ENCODE data around the gene ARSK.
A peak's percentile ranks its signal among the peaks of the same experiment; 100 is the strongest.

The ARSK gene

DNA sequence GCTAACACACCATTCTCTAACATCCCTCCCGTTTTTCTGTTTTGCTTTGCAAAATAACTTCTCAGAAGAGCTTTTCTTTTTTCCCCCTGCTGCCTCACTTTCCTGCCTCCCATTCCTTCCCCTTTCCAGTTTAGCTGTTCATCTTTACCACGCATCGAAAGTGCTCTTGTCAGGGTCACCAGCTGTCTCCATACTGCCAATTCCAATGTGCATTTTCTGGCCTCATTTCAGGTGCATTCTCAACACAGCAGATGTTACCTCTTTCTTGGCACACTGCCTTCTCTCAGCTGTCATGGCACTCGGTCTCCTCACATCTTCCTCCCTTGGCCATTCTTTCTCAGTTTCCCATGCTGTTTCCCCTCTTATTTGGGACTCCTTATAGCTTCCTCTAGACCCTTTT, 9.5 kb downstream of the ARSK start:
- DNase-seq: no peak

- no peak for DNase-seq
Observed at GRCh38 chr5:95565280-95565920, 10.5 kb downstream of the ARSK start.

- DNase-seq: no peak
Observed at GRCh38 chr5:95572016-95572415, 17.1 kb downstream of the ARSK start.

DNA sequence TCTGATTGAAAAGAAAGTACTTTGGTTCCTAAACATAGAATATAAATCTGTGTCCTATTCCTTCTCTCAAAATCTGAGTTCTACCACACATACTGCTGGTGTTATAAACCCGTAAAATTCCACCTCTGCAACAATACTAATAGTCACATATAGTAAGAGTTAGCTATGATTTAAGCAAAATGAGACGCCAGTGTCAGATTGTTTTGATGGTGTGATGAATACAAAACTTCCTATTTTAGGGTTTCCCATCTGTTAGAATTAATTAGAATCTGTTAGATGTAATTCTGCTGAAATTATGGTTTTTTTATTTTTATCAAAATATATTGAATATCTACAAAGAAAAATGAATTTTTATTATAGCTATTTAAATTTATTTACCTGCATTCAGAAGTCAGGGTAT, 26.7 kb downstream of the ARSK start:
- no peak for DNase-seq

DNA sequence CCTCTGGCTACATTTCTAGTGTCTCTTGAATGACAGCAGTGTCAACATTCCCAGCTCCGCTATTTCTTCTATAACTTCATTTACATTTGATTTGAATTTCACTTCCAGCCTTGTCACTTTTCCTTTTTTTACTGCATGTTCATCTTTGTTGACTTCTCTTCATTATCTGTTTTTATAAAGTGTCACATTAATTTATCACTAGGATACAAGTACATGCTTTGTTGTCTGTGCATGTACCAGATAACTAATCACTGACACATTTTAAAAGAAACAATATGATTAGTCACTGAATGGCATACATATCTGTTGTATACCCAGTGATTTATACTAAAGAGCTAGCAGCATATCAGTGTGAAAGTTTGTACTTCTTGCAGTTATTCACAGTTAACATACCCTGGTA, 29.1 kb downstream of the ARSK start:
- no peak for DNase-seq

- no peak for DNase-seq
Observed at GRCh38 chr5:95590880-95591279, 36.0 kb downstream of the ARSK start.

GRCh38 chr5:95591490-95591901, 36.6 kb downstream of the ARSK start:
- DNase-seq: no peak

DNA sequence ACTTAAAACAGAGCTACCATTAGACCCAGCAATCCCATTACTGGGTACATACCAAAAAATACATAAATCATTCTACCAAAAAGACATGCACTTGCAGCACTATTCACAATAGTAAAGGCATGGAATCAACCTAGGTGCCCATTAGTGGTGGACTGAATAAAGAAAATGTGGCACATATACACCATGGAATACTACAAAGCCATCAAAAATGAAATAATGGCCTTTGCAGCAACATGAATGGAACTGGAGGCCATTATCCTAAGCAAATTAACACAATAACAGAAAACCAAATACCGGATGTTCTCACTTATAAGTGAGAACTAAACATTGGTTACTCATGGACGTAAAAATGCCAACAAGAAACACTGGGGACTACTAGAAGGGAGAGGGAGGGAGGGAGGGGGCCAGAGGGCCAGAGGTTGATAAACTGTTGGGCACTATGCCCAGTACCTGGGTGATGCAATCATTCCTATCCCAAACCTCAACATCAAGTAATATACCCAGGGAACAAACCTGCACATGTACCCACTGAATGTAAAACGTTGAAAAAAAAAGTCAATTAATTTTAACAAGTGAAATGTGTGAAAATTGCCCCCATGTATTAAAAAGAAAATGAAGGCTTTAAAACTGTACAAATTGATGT, 40.5 kb downstream of the ARSK start:
- DNase-seq: no peak

- no peak for DNase-seq
Observed at GRCh38 chr5:95599252-95599651, 44.4 kb downstream of the ARSK start.

DNA sequence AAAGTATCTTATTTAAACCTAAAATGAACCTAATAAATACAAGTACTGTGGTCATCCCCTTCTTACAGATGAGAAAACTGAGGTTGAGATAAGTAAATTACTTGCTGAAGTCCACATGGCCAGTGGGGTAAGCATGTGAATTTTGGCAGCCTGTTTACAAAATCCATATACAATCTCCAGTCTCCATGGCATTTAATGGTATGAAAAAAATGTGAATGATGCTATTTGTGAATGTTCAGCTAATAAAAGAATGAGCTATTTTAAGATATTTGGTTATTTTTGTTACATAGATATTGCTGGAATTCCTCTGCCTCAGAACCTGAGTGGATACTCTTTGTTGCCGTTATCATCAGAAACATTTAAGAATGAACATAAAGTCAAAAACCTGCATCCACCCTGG, 45.7 kb downstream of the ARSK start:
- no peak for DNase-seq

DNA sequence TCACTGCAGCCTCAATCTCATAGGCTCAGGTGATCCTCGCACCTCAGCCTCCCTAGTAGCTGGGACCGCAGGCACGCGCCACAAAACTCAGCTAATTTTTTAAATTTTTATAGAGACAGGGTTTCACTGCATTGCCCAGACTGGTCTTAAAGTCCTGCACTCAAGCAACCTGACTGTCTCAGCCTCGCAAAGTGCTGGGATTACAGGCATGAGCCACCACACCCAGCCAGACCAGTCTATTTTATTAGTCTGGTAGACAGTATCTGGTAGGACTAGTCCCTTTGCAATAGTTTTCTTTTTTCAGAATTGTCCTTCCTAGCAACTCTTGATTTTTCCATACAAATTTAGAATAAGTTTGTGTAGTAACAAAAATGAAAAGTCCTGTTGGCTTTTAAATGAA, 50.9 kb downstream of the ARSK start:
- no peak for DNase-seq

DNA sequence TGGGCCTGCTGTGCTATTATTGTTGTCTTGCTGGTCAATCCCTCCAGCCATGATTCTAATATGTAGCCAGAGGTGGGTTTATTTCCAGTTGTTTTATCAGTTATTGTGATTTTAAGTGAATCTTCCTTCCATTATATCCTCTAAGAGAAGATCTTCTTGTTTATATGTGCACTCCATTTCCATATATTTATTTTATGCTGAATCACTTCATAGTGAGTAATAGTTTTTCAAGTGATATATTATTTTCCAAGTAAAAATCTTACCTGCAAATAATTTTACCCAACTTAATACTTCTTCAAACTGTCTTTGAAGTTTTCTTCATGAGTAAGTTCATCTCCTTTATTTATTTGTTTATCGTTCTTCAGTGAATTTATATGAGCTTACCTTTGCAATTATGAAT, 51.5 kb downstream of the ARSK start:
- no peak for DNase-seq

- DNase-seq: no peak
Observed at GRCh38 chr5:95609711-95610110, 54.8 kb downstream of the ARSK start.

DNA sequence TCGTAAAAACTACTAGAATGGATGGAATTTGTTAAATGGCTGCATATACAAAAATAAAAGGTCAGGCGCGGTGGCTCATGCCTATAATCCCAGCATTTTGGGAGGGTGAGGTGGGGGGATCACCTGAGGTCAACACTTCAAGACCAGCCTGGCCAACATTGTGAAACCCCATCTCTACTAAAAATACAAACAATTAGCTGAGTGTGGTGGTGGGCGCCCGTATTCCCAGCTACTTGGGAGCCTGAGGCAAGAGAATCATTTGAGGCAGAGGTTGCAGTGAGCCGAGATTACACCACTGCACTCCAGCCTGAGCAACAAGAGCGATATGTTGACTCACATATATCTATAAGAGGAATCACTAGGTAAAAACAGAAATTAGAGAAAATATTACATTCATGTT, 55.6 kb downstream of the ARSK start:
- no peak for DNase-seq

DNA sequence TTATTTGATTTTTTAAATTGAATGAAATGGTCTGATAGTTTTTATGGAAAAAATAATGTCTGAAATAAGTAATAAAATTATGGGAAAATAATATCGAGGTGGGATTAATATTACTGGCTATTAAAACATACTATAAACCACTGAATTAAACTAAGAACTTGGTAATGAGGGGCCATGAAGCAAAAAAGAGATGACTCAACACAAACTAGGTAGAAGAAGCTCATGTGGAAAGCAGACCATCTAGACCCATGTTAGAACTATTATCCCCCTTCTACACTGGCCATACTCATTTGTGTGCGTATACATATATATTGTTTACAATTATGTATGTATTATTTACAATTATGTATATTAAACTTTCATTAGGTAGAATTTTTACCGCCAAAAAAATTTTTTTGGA, 56.5 kb downstream of the ARSK start:
- DNase-seq: no peak

DNA sequence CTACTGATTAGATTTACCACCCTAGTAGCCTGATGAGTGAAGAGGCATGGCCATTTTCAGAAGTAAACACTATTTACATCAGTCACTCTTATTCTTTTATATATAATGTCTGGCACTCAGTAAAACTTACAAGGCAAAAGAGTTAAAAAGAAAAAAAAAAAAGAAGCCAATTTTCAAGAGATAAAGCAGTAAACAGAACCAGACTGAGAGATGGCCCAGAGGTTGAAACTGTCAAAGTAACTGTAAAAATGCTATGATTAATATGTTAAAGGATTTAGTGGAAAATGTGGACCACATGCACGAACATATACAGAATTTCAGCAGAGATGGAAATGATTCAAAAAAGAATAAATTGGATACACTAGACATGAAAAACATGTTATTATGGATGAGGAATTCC, 58.6 kb downstream of the ARSK start:
- no peak for DNase-seq

DNA sequence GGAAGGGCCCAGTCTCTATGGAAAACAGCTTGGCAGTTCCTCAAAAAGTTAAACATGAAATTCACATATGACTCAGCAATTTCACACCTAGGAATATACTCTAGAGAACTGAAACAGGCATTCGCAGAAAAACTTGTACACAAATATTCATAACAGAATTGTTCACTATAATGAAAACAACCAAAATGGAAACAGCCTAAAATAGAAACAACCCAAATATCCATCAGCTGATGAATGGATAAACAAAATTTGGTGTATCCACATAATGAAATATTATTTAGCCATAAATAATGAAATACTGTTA, 60.2 kb downstream of the ARSK start:
- no peak for DNase-seq

GRCh38 chr5:95617057-95617456, 62.2 kb downstream of the ARSK start:
- DNase-seq: no peak

- DNase-seq: no peak
Observed at GRCh38 chr5:95619096-95619495, 64.2 kb downstream of the ARSK start.

DNA sequence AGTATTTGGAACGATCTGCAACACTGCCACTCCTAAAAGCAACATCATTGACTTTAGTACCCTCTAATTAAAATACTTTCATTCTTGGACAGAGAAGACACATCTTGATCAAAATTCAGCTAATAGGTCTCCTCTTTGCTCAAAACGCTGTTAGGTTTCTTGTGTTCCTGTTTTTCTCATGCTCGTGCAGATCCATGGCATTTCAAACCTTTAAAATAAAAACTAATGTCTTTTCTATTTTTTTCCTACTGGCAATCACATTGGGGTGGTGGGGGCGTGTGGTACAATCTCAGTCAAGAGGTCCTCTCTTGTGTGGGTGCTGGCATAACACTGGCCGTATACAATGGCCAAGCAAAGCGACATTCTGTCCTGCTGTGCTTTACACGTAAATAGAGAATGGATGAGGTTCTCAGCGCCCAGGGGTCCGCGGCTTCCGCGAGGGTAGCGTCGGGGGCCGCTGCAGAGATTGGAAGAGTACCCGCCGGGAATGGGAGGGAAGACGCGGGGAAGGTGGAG, 64.7 kb downstream of the ARSK start:
- peak in 3 of 56 donors; percentile 9 to 21 (median 19) for DNase-seq

DNA sequence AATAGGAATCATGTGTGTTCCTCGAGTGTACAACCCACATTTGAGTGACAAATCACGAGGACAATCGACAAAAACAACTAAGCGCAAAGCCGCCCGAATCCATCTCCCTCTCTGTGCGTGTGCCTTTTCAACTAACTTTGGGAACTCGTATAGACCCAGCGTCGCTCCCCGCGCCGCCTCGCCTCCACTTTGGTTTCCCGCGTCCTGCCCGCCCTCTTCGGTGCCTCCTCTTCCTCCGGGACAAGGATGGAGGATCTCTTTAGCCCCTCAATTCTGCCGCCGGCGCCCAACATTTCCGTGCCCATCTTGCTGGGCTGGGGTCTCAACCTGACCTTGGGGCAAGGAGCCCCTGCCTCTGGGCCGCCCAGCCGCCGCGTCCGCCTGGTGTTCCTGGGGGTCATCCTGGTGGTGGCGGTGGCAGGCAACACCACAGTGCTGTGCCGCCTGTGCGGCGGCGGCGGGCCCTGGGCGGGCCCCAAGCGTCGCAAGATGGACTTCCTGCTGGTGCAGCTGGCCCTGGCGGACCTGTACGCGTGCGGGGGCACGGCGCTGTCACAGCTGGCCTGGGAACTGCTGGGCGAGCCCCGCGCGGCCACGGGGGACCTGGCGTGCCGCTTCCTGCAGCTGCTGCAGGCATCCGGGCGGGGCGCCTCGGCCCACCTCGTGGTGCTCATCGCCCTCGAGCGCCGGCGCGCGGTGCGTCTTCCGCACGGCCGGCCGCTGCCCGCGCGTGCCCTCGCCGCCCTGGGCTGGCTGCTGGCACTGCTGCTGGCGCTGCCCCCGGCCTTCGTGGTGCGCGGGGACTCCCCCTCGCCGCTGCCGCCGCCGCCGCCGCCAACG, 65.3 kb downstream of the ARSK start, which contains the start of gene GPR150:
Gene GPR150 (plus strand): TSS at position 58 of the 840 bp plus-strand sequence. CDS start 189 bp downstream, at position 247.
- DNase-seq: peak in 11 of 56 donors; percentile 3 to 52 (median 25)
